GM19397 (cell line): ENCODE measurements around the gene MAP2.
"Not testable (repeated sequence)": the region's sequence is repeated elsewhere in the genome, so short reads cannot be mapped to it uniquely, and the experiment has no call there.

Source experiments
- ATAC-seq: cut with Tn5 transposase; IDR thresholded peaks from one replicate; pipeline ENCODE4 v1.9.1; 2021; ENCODE audit warnings: mild to moderate bottlenecking, moderate library complexity; ENCODE audit not compliant: unreplicated experiment

The MAP2 gene

DNA sequence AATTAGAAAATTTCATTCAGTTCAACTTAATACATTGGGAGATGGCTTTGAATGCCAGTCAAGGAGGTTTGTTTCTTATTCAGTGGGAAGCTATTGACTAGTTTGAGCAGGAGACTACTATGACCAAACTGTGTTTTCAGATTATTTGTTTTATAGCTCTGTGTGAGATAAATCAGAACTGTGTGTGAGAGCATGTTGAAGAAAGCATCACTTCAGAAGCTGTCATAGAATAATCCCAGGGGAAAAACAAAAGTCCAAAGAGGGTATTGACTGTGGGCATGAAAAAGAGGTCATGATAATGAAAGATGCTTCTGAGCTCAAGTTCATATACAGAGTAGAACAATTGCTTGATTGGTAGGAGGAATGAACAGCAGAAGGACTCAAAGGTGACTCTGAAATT lies 160.6 kb downstream of the MAP2 start:
- no peak for ATAC-seq

- ATAC-seq, result no peak
Observed at GRCh38 chr2:209584915-209585314, 161.1 kb downstream of the MAP2 start.

DNA sequence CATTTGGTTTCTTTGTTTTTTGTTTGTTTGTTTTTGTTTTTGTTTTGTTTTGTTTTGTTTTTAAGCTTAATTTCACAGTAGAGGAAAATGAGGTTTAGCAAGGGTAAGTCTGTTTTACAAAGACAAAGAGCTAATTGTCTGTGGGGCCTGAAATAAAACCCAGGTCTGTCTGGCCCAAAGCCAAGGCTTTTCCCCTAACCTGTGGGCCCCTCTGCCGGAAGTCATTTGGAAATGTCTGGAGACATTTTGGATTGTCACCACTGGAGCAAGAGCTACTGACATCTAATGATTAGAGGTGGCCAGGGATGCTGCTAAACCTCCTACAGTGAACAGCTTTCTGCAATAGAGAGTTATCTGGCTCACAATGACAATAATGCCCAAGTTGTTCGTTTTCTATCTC lies 167.2 kb downstream of the MAP2 start:
- ATAC-seq, result no peak

- ATAC-seq, result no peak
Observed at GRCh38 chr2:209592106-209592505, 168.3 kb downstream of the MAP2 start.

DNA sequence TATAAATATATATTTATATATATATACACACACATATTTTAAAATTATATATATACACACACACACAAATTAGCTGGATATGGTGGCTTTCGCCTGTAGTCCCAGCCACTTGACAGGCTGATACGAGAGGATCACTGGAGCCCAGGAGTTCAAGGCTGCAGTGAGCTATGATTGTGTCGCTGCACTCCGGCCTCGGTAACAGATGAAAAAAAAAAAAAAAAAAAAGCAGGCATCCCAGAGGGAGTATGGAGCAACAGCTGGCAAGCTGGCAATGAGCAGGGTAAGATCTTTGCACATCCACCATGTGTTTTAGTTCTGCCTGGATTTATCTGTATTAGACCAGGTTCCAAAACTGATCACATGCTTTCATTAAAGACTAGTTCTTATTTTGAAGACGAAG lies 170.1 kb downstream of the MAP2 start:
- no peak for ATAC-seq

- ATAC-seq, result no peak
Observed at GRCh38 chr2:209596262-209596661, 172.4 kb downstream of the MAP2 start.

DNA sequence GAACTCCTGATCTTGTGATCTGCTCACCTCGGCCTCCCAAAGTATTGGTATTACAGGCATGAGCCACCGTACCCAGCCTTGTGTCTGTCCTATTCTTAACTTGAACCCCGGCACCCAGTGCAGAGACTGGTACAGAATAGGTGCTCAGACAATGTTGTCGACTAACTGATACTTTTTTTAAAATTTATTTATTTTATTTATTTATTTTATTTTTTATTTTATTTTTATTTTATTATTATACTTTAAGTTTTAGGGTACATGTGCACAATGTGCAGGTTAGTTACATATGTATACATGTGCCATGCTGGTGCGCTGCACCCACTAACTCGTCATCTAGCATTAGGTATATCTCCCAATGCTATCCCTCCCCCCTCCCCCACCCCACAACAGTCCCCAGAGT lies 174.4 kb downstream of the MAP2 start:
- ATAC-seq, result not testable (repeated sequence)

DNA sequence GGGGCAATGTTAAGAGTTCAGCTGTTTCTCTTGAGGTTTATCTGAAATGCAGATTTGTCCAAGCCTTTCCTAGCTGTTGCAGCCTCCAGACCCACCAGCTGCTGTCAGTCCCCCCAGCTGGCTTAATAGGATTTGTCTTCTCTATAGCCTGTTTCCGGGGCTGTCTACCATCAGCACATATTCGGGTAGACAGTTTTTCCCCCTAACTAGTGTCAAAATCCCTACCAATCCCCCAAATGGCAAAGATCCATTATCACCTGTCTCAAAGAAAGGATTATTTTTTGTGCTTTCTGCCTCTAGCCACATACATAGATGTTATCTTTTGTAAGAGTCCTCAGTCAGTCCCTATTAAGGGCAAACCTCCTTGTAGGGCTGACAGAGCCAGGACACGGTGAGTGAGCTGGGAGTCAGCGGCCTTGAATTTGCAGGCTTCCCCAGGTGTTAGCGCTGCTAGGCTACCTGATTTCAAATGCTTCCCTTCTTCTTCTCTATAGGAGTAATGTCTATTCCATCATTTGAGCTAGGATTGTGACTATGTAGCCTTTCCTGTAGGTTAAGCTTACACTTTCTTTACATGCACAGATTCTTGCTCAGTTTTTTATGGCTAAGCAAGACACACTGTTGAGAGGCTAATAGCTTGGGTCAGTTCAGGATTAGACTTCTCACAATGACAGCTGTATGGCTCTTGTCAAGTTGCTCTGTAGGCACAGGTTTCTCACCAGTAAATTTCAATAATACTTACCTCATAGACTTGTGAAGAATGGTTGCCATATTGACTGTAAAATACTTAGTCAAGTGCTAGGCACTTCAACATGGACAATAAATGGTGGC lies 176.7 kb downstream of the MAP2 start:
- no peak for ATAC-seq

GRCh38 chr2:209601497-209601896 lies 177.7 kb downstream of the MAP2 start:
- ATAC-seq, result no peak

DNA sequence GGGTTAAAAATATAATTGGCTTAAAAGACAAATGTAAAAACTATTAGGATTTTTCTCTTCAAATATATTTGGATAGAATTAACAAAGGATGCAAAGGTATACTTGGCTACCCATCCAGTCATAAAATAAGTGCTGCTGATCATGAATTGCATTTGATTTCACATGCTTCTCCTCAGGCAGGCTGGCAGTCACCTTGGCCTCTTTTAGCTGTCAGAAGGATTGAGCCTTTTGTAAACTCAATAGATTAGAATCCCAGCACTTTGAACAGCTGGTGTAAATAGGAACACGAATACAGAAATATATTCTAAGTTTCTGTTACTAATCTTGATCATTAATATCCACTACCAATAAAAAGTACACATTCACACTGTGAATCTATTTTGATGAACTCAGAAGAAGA lies 178.4 kb downstream of the MAP2 start:
- no peak for ATAC-seq

GRCh38 chr2:209609531-209609930 lies 185.7 kb downstream of the MAP2 start:
- no peak for ATAC-seq

GRCh38 chr2:209610631-209611030 lies 186.8 kb downstream of the MAP2 start:
- no peak for ATAC-seq

GRCh38 chr2:209613649-209614305 lies 189.9 kb downstream of the MAP2 start:
- no peak for ATAC-seq

- ATAC-seq, result no peak
Observed at GRCh38 chr2:209614690-209615369, 191.0 kb downstream of the MAP2 start.

DNA sequence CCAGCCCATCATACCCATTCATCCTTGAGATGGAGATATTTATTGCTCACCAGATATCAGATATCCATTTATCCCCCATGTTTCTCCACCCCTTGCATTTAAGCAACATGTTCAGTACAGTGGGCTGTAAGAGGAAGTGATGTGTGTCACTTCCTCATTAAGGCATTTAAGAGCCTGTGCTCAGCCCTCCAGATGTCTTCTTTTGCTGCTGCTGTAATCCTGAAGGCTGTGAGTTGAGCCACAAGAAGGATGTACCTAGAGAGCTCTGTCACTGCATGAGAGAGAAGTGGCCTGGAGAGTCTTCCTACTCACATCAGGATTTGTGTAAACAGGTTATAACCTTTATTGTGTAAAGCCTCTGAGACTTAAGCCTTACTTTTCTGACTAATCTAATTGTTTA lies 195.9 kb downstream of the MAP2 start:
- peak; percentile 74 for ATAC-seq

DNA sequence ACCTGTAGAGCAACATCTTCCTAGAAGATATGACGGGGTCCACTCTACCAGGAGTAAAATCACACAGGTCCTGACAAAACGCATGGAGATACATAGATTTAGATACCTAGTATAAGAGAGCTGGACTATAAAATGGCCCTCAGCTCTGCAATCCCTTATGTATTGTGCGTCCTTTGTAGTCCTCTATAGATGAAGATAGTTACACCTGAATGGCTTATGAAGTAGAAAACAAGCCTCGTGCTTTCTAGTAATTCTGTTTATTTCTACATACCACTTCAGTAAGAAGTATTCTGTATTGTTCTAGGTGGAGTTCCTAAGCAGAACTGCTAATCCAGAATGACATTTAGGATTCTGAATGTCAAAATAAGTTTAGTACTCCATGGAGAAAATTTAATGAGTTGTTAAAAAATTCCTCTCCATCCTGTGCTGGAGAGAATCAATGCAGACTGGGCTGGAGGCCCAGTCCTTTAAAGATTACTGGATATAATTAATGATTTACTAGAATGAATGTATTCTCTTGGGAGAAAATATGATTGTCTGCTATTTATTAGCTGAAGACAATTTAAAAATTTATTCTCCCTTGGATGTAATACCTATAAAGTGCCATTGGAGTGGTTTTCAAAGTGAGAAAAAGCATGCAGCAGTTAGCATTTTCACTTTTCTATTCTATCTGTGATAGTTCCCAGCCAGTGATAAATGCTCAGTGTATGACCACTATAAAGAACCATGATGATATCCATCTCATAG lies 200.5 kb downstream of the MAP2 start:
- no peak for ATAC-seq

DNA sequence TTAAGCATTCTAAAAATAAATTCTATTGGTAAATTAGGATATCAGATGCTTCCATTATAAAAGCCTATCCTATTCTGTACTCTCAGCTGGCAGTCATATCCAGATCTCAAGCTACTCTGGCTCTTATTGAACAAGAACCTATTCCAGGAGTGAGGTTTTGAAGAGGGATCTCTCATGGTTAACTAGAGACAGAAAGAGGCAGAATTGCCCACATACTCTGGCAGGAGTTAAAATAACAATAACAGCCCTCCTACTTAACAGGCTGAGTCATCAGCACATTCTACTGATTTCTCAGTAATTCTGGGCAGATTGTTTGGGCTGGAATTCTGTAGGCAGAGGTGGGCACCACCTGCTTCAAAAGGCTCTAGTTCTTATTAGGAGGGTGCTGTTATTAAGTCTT lies 205.8 kb downstream of the MAP2 start:
- ATAC-seq, result no peak

DNA sequence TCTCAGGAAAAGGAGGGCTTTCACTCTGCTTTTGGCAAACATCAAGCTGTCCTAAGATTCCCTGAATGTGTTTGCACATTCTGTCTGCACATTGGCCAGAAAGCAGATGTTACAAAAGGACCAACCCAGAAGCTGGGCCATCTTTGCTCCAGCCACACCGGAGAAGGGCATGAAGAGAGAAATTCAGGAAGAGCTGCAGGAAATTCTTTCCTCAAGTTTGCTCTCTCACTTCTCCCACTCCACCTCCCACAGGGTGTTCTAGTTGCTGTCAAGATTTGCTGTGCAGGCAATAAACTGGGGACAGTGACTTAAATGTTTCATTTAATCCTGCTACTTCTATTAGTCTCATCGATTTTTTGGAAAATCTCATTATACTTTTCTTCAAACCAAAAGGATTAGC lies 210.1 kb downstream of the MAP2 start:
- no peak for ATAC-seq

GRCh38 chr2:209636076-209636475 lies 212.2 kb downstream of the MAP2 start:
- no peak for ATAC-seq

DNA sequence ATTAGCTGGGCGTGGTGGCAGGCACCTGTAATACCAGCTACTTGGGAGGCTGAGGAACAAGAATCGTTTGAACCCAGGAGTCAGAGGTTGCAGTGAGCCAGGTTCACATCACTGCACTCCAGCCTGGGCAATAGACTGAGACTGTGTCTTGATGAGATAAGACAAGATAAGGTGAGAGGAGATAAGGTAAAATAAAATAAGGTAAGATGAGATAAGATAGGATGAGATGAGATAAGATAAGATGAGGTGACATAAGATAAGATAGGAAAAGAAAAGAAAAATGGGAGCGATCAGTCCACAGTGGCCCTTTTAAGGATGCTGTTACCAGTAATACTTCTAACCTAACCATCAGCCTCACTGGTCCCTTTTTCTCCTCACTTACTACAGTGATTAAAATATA lies 213.4 kb downstream of the MAP2 start:
- ATAC-seq, result no peak

- no peak for ATAC-seq
Observed at GRCh38 chr2:209638346-209638745, 214.5 kb downstream of the MAP2 start.
